Measurements from ENCODE around the gene KRT6B.
"Not testable (repeated sequence)": the region's sequence is repeated elsewhere in the genome, so short reads cannot be mapped to it uniquely, and the experiment has no call there.

Gene KRT6B
- total RNA-seq = 0 to 0.52 (median 0) reads per million in 18 experiments

- no peak for DNase-seq
These were observed at the start of gene KRT6B for GRCh38 chr12:52452101-52452500. Gene KRT6B (minus strand): TSS chr12:52452146. CDS start chr12:52452078, 68 bp downstream.

DNA sequence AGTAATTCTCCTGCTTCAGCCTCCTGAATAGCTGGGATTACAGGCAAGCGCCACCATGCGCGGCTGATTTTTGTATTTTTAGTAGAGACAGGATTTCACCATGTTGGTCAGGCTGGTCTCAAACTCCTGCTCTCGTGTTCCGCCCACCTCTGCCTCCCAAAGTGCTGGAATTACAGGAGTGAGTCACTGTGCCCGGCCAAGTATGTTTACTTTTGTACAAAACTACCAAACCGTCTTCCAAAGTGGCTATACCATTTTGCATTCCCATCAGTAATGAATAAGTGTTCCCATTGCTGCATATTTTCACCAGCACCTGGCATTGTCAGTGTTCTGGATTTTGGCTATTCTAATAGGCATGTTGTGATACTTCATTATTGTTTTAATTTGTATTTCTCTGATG lies 49.5 kb upstream of the KRT6B start:
- DNase-seq = no peak

- not testable (repeated sequence) for DNase-seq
These were observed 48.6 kb upstream of the KRT6B start for GRCh38 chr12:52500574-52500973.

- no peak for DNase-seq
These were observed 48.0 kb upstream of the KRT6B start for GRCh38 chr12:52499806-52500560.

DNA sequence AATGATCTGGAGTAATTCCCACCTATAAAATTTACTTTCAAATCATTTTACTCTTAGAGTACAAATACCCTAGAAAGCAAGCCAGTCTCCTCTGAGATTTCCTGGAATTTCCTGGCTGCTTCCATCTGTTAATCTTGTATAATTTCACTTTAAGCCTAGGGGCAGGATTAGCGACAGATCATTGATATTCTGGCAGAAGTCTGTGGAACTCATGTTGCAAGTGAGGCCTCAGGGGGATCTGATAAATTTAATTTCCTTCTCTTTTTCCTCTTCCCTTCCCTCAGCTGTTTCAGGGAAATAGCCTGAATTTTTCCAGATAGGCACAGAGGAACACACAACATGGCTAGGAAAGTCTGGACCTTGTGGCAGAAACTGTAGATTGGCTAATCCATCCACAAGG lies 47.0 kb upstream of the KRT6B start:
- no peak for DNase-seq

DNA sequence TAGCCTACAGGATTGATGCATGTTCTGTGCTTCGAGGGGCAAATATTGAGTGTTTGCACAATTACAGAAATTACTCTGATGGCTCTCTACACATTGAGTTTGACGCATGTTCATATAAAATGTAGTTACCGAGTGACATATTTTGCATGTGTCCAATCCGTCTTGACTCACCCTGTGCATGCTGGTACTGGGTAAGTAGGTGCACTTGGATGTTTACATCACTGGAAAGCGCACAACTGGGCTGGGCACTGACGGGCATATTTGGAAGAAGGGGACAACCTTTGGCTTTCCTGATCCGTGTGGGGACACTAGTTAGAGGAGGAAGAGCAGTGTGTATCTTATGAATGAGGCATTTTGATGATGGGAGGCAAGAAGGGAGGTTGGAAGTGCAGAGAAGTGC lies 46.0 kb upstream of the KRT6B start:
- no peak for DNase-seq

DNA sequence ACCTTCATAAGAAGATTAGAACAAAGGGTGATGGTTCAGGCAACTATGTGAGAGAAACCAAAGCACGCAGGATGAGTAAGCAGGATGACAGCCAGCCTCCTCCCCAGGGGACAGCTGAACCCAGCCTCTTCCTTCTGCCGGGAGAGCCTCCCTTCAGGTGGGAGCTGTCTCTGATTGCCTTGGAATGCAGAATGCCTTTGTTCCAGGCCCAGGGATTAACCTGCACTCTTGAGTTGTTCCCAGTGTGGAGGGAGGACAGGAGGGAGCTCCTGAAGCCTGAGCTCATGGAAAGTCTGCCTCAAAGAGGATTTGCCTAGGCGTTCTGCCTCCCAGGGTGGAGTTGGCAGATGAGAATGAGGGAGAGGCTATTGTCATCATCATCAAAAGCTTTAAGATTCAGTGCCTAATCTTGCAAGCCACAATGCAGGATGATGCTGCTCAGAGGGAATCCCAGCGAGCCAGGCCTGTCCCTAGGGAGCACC lies 44.7 kb upstream of the KRT6B start:
- DNase-seq = no peak

DNA sequence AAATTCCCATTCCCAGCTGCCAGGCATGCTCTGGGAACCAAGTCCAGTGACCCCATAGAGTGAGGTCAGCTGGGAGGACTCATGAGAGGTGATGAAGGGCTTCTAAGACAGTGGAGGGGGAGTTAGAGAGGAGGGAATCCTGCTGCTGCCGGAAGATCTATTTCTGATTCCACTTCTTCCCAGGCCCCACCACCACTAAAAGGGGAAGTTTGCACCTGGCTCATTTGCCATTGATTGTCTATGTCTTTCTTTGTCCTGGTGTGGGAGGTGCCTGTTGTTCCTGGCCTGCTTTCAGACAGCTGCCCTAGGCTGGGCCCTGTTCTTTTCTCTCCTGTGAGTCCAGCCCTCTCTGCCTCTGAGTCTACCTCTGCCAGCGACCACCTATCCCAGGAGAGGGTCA lies 44.1 kb upstream of the KRT6B start:
- no peak for DNase-seq

- peak in 1 of 2 donors; percentile 4 for DNase-seq
These were observed 43.4 kb upstream of the KRT6B start for GRCh38 chr12:52495389-52495788.

DNA sequence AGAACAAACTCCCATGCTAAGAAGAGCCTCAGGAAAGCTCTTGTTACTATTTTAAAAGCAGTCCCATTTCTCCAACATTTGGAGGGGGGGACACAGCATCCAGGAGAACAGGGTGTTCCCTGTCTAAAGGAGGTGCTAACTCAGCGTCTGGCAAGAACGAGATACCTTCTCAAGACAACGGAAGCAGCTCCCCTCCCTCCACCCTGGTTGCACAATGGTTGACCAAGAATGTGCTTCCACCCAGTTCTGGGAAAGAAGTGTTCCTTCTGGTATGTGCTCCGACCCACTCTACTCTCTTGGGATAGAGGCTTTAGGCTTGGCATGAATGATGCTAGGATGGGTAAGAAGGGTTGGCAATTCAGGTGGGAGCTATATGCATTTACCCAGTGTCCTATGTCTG lies 42.6 kb upstream of the KRT6B start:
- DNase-seq = no peak

DNA sequence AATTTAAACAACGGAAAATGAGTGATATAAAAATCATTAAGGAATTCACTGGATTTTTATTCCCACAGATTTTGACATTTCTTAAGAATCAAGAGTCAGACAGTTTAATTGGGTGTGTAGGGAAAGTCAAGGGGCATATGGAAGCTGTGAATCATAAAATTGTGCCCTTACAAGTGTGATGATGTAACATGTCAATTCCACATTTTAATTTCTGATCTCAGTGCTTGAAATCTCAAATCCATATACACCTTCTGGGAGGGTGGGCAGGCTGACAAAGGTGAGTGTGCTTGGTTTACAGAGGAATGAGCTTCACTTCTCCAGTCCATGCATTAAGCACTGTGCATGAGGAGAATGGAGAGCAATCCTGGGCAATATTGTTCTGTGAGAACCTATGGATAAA lies 42.2 kb upstream of the KRT6B start:
- no peak for DNase-seq

- no peak for DNase-seq
These were observed 41.2 kb upstream of the KRT6B start, which contains the start of gene KRT6A for GRCh38 chr12:52493172-52493571. Gene KRT6A (minus strand): TSS chr12:52493257. CDS start chr12:52493188, 69 bp downstream.

GRCh38 chr12:52492405-52492804 lies 40.5 kb upstream of the KRT6B start:
- DNase-seq = not testable (repeated sequence)

- DNase-seq = not testable (repeated sequence)
These were observed 39.5 kb upstream of the KRT6B start for GRCh38 chr12:52491495-52491894.

DNA sequence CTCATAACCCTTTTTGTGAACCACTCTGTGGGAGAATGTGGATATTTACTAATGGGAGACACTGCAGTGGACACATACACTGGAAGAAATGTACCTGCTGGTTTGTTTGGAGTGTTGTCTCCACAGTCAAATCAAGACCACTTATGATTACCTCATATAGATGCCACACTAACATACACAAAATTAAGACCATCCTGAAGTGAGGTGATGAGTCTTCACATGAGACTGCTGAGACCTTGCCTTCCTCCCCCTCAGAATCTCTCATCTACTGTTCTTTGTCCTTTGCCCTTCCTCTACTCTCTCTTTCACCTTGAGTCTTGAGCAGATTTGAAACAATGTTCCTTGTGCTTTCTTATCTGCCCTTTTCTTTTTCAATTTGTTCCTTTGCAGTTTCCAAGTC lies 36.8 kb upstream of the KRT6B start:
- no peak for DNase-seq

- DNase-seq = not testable (repeated sequence)
These were observed 35.9 kb upstream of the KRT6B start for GRCh38 chr12:52487744-52488443.

DNA sequence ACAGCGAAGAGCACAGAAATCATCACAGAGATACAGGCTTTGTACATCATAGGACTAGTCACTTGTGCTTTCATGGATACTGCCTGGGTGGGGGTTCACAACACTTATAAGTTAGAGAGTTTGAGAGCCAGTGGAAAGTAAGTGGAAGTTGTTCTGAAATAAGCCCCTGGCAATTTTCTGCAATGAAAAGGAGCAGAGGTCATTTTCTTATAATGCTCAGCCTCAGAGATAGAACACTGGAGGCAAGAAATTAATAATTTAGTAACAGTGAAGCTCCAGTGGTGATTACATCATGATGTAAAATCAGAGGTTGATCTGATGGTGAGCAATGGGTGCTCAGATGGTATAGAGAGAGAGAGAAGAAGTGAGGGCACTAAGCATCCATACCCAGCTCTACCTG lies 35.3 kb upstream of the KRT6B start:
- DNase-seq = no peak

DNA sequence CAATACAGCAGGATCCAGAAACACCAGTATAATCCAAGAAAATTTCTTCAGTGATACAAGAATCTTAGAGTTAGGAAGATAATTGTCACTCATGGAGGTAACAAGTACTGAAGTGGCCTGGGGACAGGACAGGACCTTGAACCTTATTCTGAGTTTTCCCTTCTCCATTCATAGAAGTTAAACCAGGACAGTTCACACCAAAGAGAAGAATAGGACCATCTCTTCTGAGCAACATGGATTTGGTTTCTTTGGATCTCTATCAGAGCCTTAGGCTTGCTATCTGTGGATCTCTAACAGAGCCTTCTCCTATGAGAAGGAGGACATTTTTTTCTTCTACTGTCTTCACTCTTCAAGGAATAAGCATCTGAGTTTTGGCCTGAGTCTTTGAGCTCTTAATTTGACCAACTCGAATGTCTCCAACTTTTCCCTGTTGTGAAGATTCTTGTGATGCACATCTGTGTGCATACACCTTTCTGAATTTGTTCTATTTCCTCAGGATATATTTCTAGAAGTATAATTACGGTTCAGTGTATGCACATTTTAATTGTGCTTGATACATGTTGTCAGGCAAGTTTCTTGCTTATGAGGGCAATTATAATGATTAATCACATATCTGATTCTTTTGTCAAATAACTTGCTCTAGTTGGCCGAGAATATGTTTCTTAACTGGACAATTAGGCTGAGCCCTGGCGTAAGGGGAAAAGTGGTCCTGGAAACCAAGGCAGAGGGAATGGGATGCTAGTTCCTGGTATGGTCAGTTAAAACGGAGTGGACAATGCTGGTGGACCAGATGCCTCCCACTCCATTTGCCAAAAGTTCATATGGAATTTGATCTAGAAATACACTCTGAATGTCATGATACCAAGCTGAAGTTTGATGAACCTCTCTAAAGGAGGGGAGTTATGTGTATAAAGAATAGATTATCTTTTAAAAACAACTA lies 34.5 kb upstream of the KRT6B start:
- no peak for DNase-seq

GRCh38 chr12:52480073-52480472 lies 28.1 kb upstream of the KRT6B start:
- DNase-seq = no peak

- no peak for DNase-seq
These were observed 25.7 kb upstream of the KRT6B start for GRCh38 chr12:52477651-52478050.

- DNase-seq = no peak
These were observed 22.3 kb upstream of the KRT6B start for GRCh38 chr12:52474212-52474611.

DNA sequence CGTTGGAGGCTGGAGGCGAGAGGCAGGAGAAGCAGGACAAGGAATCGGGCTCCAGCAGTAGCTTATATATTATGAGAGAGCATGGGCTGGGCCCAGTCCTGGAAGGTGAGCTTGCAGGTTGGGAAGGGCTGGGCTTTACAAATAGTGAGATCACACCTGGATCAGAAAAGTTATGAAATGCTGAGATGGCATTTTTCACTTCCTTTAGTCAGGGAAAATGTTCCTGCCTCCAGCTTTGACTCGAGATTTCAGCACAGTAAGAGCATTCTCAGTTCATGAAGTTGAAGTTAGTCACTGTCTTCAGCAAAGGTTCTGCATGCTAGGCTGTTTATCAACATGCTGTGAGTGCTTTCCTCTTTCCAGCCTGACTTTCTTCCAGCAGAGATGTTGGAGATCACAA lies 21.8 kb upstream of the KRT6B start, which contains the start of gene KRT6C:
TSS of gene KRT6C (minus strand) at position 38 of the 400 bp plus-strand sequence. CDS start 68 bp downstream, outside the sequence.
- no peak for DNase-seq

GRCh38 chr12:52469853-52470252 lies 17.9 kb upstream of the KRT6B start:
- DNase-seq = no peak
